Caco-2 (cell line): Measurements from ENCODE around the gene HLCS. TPM values are rescaled to one million over a fixed set of nuclear protein-coding genes. Genes with fewer than 3 reads are reported as not detected.

Experiments used
- BruUV-seq: library from RNA; stranded (reverse); fragments of 400-500 nt; replicated peaks from 2 replicates; lab custom pipeline; 2021; lab: Mats Ljungman, UMichigan
- CTCF ChIA-PET: fragments of 300-600 bp; sonication (Branson Sonifier 250); formaldehyde crosslinking; loops from one replicate; lab custom pipeline; 2022; ENCODE audit warnings: antibody characterized with exemption; lab: Charles Lee
- POLR2A ChIA-PET: fragments of 300-600 bp; sonication (Branson Sonifier 250); formaldehyde crosslinking; loops from one replicate; lab custom pipeline; 2022; ENCODE audit warnings: antibody characterized with exemption; lab: Charles Lee
- DNase-seq, 2 experiments: peaks; one replicate each; pipeline versions ENCODE4 v3.0.0 to v3.0.0-alpha.2; 2020 to 2022
- H3K27me3 ChIP-seq: replicated peaks from 2 replicates; pipeline ENCODE4 v1.6.0; 2011; ENCODE audit warnings: low read length; ENCODE audit not compliant: control insufficient read depth, insufficient read depth
- H3K36me3 ChIP-seq: 2 replicates; pipeline ENCODE4 v1.5.1; 2011; ENCODE audit warnings: low read length; ENCODE audit not compliant: control insufficient read depth, insufficient read depth
- H3K4me1 ChIP-seq: fragments of 250-450 bp; sonication (Bioruptor Pico); 2 replicates; pipeline ENCODE4 v1.5.1; 2020; ENCODE audit warnings: mild to moderate bottlenecking
- H3K4me3 ChIP-seq: 2 replicates; pipeline ENCODE4 v1.5.1; 2011; ENCODE audit warnings: low read depth, mild to moderate bottlenecking, control low read depth, low read length
- H3K9me3 ChIP-seq: fragments of 250-450 bp; sonication (Bioruptor Pico); 2 replicates; pipeline ENCODE4 v1.5.1; 2020; ENCODE audit warnings: mild to moderate bottlenecking, moderate library complexity
- H3K27ac Mint-ChIP-seq: one replicate; pipeline ENCODE4 v1.8.0; 2022; ENCODE audit warnings: mixed read lengths; ENCODE audit not compliant: unreplicated experiment
- H3K27me3 Mint-ChIP-seq: one replicate; pipeline ENCODE4 v1.8.0; 2022; ENCODE audit warnings: mixed read lengths; ENCODE audit not compliant: insufficient read depth, unreplicated experiment
- H3K36me3 Mint-ChIP-seq: one replicate; pipeline ENCODE4 v1.8.0; 2022; ENCODE audit warnings: mild to moderate bottlenecking, mixed read lengths; ENCODE audit not compliant: insufficient read depth, unreplicated experiment
- H3K4me1 Mint-ChIP-seq: one replicate; pipeline ENCODE4 v1.8.0; 2022; ENCODE audit warnings: low read depth, mixed read lengths; ENCODE audit not compliant: unreplicated experiment
- H3K4me3 Mint-ChIP-seq: one replicate; pipeline ENCODE4 v1.8.0; 2022; ENCODE audit warnings: mild to moderate bottlenecking, moderate library complexity, mixed read lengths; ENCODE audit not compliant: unreplicated experiment
- H3K9me3 Mint-ChIP-seq: one replicate; pipeline ENCODE4 v1.8.0; 2022; ENCODE audit warnings: mixed read lengths; ENCODE audit not compliant: unreplicated experiment
- intact Hi-C: fragments of 100-400 bp; cut with micrococcal nuclease; formaldehyde crosslinking; loops from one replicate; pipeline ENCODE4 v1.10.0; 2022; ENCODE audit not compliant: unreplicated experiment
- total RNA-seq: library from RNA; stranded (reverse); gene quantifications from 2 replicates; pipeline ENCODE4 v1.2.3, GENCODE V29; 2022
- TF ChIP-seq, protein P1 (sequence below), 2 experiments: fragments of 200-600 bp in 1 of 2; IDR thresholded peaks; 1 replicate in 1 of 2; 2 replicates in 1 of 2; pipeline versions ENCODE4 v1.5.1 to v1.8.0; 2011 to 2022; ENCODE audit warnings: antibody characterized with exemption in 1 of 2, control low read depth in 1 of 2, inconsistent platforms in 1 of 2, low read depth in 1 of 2, low read length in 1 of 2, mild to moderate bottlenecking in 1 of 2, moderate library complexity in 1 of 2; ENCODE audit not compliant: insufficient read depth in 1 of 2, severe bottlenecking in 1 of 2, unreplicated experiment in 1 of 2

HLCS gene
- total RNA-seq, 1 experiment from 2014 or later = 26.2 TPM

DNA sequence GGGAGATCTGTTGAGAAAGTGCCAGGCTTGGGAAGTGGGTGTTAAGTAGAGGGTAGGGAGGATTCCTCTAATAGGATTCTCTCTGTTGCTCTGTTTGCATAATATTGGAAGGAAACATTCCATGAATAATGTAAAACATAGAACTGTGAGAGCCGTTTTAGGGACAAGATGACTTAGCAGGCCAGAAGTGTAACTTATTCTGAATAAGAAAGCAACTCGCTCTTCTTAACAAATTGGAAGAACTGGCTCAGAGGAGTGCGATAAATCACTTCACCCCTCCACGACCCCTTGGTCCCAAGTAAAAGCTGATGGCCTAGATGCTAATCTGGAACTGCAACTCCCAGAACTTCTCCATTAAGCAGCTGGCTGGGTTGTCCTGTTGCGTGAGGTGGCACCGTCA lies 248.5 kb downstream of the HLCS start:
- H3K27ac Mint-ChIP-seq = no peak overlapping the region
- no TSS peak for BruUV-seq
- CTCF ChIA-PET = no interaction called here

DNA sequence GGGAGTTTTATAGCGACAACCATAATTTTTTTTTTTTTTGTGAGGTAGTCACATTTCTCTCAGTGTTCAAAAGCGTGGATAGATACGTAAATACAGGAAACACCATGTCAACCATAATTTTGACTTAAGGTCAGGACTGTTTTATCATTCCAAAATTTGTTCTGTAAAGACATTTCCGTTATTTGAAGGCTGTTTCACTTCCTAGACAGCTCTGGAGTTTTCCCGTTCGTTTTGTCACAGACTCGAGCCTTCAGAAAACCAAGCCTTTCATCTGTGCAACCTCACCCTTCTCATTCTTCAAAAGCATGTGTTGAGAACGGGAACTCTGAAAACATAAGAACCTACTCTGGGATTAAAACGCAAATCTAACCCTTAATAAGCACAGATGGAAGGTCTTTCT lies 249.6 kb downstream of the HLCS start:
- Histone ChIP-seq H3K27me3 (no peaks in the 10 kb centered on the region), H3K4me3 (no peak overlapping the region), H3K9me3 (no peaks in the 10 kb centered on the region), H3K36me3 (0 out of 2 replicates have a peak, but pooled peaks cover 2% of the 10 kb centered on the region), H3K4me1 (no peaks in the 10 kb centered on the region)
- CTCF ChIA-PET = no interaction called here
- no TSS peak for BruUV-seq
- Mint-ChIP-seq H3K27me3 (no peaks in the 10 kb centered on the region), H3K4me3 (no peak overlapping the region), H3K4me1 (no peaks in the 10 kb centered on the region), H3K27ac (no peak overlapping the region), H3K9me3 (no peaks in the 10 kb centered on the region), H3K36me3 (peaks cover 7% of the 10 kb centered on the region)
- TF ChIP-seq, protein P1, sequence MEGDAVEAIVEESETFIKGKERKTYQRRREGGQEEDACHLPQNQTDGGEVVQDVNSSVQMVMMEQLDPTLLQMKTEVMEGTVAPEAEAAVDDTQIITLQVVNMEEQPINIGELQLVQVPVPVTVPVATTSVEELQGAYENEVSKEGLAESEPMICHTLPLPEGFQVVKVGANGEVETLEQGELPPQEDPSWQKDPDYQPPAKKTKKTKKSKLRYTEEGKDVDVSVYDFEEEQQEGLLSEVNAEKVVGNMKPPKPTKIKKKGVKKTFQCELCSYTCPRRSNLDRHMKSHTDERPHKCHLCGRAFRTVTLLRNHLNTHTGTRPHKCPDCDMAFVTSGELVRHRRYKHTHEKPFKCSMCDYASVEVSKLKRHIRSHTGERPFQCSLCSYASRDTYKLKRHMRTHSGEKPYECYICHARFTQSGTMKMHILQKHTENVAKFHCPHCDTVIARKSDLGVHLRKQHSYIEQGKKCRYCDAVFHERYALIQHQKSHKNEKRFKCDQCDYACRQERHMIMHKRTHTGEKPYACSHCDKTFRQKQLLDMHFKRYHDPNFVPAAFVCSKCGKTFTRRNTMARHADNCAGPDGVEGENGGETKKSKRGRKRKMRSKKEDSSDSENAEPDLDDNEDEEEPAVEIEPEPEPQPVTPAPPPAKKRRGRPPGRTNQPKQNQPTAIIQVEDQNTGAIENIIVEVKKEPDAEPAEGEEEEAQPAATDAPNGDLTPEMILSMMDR (IDR thresholded peaks at IDR 0.05; ENCODE audit: insufficient read depth in 1 of 2, low read depth in 1 of 2, low read length in 1 of 2, severe bottlenecking in 1 of 2, unreplicated experiment in 1 of 2) = no peak
- POLR2A ChIA-PET = no interaction called here
- intact Hi-C loops = no loop called here
- no peak for DNase-seq

More for the DNA sequence above, 248.5 kb downstream of the HLCS start:
- no peaks in the 10 kb centered on the region for H3K9me3 ChIP-seq
- DNase-seq = no peak
- no peaks in the 10 kb centered on the region for H3K4me1 Mint-ChIP-seq
- POLR2A ChIA-PET = no interaction called here
- no peak overlapping the region for H3K4me3 Mint-ChIP-seq
- H3K9me3 Mint-ChIP-seq = no peaks in the 10 kb centered on the region
- H3K4me3 ChIP-seq = no peak overlapping the region
- H3K36me3 Mint-ChIP-seq = peaks cover 3% of the 10 kb centered on the region
- no peaks in the 10 kb centered on the region for H3K27me3 Mint-ChIP-seq
- H3K4me1 ChIP-seq = no peaks in the 10 kb centered on the region
- intact Hi-C loops = no loop called here
- no peaks in the 10 kb centered on the region for H3K27me3 ChIP-seq
- TF ChIP-seq, protein P1 (IDR thresholded peaks at IDR 0.05; ENCODE audit: insufficient read depth in 1 of 2, low read depth in 1 of 2, low read length in 1 of 2, severe bottlenecking in 1 of 2, unreplicated experiment in 1 of 2) = no peak
- H3K36me3 ChIP-seq = 0 out of 2 replicates have a peak, but pooled peaks cover 2% of the 10 kb centered on the region

DNA sequence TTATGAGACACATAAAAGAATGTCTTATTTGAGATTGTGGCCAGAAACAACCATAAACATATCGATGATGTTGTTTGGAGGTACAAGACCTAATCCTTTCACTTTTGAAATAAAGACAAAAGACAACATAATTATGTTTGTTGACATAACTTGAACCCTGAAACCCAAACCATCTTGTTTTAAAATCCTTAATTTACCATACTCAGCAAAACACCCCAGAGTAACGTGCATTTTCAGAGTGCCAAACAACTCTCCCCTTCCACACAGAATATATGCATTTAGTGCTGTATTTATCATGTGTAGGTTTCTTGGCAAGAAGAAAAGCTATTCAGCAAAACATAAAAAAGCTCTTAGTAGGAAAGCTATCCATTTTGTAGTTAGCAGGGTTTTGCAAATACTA lies 250.1 kb downstream of the HLCS start:
- TF ChIP-seq, protein P1 (IDR thresholded peaks at IDR 0.05; ENCODE audit: insufficient read depth in 1 of 2, low read depth in 1 of 2, low read length in 1 of 2, severe bottlenecking in 1 of 2, unreplicated experiment in 1 of 2) = no peak
- BruUV-seq = no TSS peak
- no peaks in the 10 kb centered on the region for H3K9me3 Mint-ChIP-seq
- peaks cover 7% of the 10 kb centered on the region for H3K36me3 Mint-ChIP-seq
- CTCF ChIA-PET = no interaction called here
- intact Hi-C loops = no loop called here
- H3K4me3 Mint-ChIP-seq = no peak overlapping the region
- H3K4me1 Mint-ChIP-seq = no peaks in the 10 kb centered on the region
- no peaks in the 10 kb centered on the region for H3K27me3 Mint-ChIP-seq
- 0 out of 2 replicates have a peak, but pooled peaks cover 2% of the 10 kb centered on the region for H3K36me3 ChIP-seq
- no peak for DNase-seq
- H3K27ac Mint-ChIP-seq = no peak overlapping the region
- no peaks in the 10 kb centered on the region for H3K9me3 ChIP-seq
- POLR2A ChIA-PET = no interaction called here
- H3K27me3 ChIP-seq = no peaks in the 10 kb centered on the region
- H3K4me1 ChIP-seq = no peaks in the 10 kb centered on the region
- no peak overlapping the region for H3K4me3 ChIP-seq
